NCI-H1092 (cell line): ENCODE measurements around the gene TYROBP.
A peak's percentile ranks its signal among the peaks of the same experiment; 100 is the strongest.
"Not testable (repeated sequence)": the region's sequence is repeated elsewhere in the genome, so short reads cannot be mapped to it uniquely, and the experiment has no call there.

ENCODE experiments used
- DNase-seq: peaks from one replicate; lab custom pipeline; 2025; lab: John Stamatoyannopoulos, UW

Gene TYROBP

DNA sequence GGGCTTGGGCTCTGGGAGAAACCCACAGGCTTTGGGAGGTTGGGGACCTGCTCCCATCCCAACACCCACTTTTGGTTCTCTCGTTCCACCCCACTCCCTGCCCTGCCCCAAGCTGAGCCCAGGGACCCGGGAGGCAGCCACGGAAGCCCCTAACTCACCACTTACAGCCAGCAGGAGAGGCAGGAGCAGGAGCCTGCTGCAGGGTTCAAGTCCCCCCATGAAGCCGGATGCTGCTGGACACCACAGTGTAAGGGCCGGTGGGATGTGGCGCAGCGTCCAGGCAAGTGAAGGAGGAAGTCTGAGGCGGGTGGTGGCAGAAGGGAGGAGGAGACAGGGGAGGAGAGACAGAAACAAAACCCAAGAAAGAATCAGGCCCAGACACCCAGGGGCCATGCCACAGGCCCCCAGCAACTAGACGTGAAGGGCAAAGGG lies at the start of gene TYROBP:
Gene TYROBP, minus strand, starts transcription at position 286 of the 432 bp plus-strand sequence. Its CDS starts 67 bp downstream, at position 219.
- no peak for DNase-seq

DNA sequence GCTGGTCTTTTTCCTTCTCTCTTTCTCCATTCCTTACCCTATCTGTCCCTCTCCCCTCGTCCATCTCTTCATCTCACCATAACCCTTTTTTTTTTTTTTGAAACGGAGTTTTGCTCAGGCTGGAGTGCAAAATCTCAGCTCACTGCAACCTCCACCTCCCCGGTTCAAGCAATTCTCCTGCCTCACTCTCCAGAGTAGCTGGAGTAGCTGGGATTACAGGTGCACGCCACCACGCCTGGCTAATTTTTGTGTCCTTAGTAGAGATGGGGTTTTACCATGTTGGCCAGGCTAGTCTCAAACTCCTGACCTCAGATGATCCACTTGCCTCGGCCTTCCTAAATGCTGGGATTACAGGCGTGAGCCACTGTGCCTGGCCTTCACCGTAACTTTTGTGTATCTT lies 49.3 kb upstream of the TYROBP start:
- DNase-seq, result not testable (repeated sequence)

GRCh38 chr19:35955881-35956634 lies 48.0 kb upstream of the TYROBP start:
- no peak for DNase-seq

GRCh38 chr19:35949131-35949530 lies 41.0 kb upstream of the TYROBP start:
- DNase-seq, result no peak

DNA sequence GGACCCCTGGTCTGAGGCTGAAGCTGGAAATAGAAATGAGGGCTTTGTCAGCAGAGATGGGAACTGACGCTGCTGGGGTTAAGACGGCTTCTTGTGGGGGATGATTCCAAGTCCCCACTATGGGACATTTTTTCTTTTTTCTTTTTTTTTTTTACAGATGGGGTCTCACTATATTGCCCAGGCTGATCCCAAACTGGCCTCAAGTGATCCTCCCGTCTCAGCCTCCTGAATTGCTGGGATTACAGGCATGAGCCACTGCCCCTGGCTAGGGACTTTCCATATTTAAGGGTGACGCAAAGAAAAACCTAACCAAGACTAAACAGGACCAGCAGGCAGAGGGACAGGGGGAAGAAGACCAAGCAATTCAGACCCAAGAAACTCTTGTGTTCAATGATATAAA lies 38.1 kb upstream of the TYROBP start:
- DNase-seq, result no peak

GRCh38 chr19:35945121-35945790 lies 37.2 kb upstream of the TYROBP start:
- no peak for DNase-seq

- no peak for DNase-seq
Observed at GRCh38 chr19:35944556-35944955, 36.5 kb upstream of the TYROBP start.

DNA sequence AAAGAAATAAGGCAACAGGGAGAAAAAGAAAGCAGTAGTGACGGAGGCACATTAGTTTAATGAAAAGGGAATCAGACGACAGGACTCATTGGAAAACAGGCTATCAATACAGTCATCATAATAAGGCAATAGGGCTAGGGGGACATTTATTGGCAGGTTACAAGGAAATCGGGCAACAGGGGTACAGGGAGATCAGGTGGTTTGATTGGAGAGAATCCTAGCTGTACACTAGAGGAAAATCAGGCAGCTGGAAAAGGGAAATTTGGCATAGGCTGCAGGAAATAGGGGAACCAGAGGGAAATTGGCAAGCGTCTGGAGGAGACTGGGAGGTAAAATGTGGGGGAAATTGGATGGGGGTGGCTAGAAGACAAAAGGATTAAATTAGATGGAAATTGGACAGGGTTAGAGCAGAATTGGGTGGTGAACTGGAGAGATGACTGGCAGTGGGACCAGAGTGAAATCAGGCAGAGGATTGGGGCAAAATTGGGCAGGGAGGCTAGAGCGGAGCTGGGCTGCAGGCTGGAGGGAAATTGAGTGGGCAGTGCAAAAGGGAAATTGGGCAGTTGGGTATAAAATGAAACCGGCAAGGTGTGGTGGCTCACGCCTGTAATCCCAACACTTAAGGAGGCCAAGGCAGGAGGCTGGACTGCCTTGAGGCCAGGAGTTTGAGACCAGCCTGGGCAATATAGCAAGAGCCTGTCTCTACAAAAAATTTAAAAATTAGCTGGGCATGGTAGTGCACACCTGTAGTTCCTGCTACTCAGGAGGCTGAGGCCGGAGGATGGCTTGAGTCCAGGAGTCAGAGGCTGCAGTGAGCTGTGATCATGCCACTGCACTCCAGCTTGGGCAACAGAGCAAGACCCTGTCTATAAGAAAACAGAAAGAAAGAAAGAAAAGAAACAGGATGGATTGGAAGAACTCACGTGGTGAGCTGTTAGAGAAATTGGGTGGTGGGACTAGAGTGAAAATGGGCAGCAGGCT lies 35.5 kb upstream of the TYROBP start:
- no peak for DNase-seq

- DNase-seq, result no peak
Observed at GRCh38 chr19:35942235-35942634, 34.1 kb upstream of the TYROBP start.

DNA sequence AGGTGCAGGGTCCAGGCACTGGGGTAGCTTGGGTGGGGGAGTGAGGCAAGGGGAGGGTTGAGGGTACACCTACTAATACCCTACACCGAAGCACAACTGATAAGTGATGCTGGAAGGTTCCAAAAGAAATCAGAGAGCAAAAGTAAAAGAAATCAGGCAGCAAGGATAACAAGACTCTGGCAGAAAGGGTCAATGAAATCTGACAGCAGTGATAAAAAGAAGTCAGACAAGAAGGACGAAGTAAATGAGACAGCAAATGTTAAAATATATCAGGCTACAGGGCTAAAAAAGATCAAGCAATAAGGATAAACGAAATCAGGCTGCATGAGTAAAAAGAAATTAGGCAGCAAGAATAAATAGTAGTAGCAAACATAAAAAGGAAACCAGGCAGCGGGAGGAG lies 32.7 kb upstream of the TYROBP start:
- no peak for DNase-seq

DNA sequence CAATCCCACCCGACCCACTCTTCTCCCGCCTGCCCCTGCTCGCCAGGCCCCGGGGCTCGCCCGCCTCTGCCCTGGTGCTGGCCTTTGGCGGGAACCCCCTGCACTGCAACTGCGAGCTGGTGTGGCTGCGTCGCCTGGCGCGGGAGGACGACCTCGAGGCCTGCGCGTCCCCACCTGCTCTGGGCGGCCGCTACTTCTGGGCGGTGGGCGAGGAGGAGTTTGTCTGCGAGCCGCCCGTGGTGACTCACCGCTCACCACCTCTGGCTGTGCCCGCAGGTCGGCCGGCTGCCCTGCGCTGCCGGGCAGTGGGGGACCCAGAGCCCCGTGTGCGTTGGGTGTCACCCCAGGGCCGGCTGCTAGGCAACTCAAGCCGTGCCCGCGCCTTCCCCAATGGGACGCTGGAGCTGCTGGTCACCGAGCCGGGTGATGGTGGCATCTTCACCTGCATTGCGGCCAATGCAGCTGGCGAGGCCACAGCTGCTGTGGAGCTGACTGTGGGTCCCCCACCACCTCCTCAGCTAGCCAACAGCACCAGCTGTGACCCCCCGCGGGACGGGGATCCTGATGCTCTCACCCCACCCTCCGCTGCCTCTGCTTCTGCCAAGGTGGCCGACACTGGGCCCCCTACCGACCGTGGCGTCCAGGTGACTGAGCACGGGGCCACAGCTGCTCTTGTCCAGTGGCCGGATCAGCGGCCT lies 32.1 kb upstream of the TYROBP start:
- DNase-seq, result no peak

- no peak for DNase-seq
Observed at GRCh38 chr19:35939307-35940077, 31.4 kb upstream of the TYROBP start.

DNA sequence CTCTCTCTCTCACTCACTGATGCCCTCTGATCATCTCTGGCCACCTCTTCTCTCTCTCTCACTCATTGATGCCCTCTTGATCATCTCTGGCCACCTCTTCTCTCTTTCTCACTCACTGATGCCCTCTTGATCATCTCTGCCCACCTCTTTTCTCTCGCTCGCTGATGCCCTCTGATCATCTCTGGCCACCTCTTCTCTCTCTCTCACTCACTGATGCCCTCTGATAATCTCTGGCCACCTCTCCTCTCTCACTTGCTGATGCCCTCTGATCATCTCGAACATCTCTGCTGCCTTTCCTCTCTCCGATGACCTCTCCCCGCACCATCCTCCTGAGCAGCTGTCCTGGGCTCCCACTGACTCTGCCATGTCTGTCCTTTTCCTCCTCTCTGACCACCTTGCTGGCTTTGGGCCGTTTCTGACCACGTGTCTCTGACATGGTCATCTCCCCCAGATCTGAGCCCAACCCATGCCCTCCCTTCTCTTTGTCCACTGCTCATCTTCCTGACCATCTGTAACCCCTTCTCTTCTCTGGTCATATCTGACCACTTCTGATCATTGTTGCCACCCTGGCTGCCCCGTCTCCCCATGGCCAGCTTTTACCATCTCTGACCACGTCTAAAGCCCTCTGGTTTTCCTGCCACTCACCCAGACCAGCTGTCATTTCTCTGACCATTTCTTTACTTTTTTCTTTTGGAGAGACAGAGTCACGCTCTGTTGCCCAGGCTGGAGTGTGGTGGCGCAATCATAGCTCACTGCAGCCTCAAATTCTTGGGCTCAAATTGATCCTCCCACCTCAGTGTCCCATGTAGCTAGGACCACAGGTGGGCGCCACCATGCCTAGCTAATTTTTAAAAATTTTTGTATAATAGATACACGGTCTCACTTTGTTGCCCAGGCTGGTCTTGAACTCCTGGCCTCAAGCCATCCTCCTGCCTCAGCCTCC lies 30.5 kb upstream of the TYROBP start:
- no peak for DNase-seq

DNA sequence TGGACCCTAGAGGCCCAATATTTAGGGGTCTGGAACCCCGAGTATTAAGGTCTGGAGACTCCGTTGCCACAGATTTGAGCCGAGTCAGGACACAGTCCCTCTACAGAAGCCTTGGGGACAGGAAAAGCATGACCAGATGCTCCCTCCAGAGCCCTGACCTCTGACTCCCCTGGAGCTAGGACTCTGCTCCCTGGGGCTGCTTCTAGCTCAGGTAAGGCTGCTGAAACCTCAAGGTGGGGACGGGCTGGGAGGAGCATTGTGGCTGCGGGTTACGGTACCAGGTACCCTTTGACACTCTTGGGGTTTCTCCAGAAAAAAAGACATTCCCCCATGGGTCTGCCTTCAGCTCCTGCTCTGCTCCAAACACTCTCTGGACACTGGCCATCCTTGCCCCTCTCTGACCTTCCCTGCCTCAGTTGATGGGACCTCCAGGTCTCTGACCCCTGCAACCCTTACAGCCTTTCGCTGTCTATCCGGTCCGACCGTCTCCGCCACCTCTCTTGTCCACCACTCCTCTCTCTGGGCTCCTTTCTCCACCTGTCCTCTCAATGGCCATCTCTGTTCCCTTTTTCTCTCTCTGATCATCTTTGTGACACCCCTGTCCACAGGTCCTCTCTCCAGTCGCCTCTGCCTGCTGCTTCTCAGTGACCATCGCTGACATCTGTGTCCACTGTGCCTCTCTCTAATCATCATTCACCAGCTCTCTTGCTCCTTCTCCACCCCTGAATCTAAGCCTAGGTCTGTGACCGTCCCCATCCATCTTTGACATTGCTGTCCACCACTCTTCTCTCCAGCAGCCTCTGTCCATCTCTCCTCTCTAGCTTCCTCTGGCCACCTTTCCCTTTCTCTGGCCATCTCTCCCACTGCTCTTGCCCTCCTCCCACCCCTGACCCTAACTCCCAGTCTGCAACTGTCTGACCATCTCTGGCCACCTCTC lies 29.5 kb upstream of the TYROBP start:
- no peak for DNase-seq

- DNase-seq, result no peak
Observed at GRCh38 chr19:35936738-35937268, 28.7 kb upstream of the TYROBP start.

GRCh38 chr19:35935911-35936737 lies 28.0 kb upstream of the TYROBP start, which contains the start of gene LRFN3:
Gene LRFN3, plus strand, starts transcription at chr19:35936374. Its CDS starts 3,052 bp downstream, at chr19:35939426.
- peak; percentile 48 for DNase-seq

- no peak for DNase-seq
Observed at GRCh38 chr19:35932291-35932936, 24.3 kb upstream of the TYROBP start.
